Kidney (tissue), 14 donors: Measurements from ENCODE around the gene PAX5. TPM values are rescaled to one million over a fixed set of nuclear protein-coding genes. Genes with fewer than 3 reads are reported as not detected.
A peak's percentile ranks its signal among the peaks of the same experiment; 100 is the strongest.

ENCODE experiments used
- DNase-seq, 5 donors: peaks; one replicate each; pipeline ENCODE4 v3.0.0-alpha.2; 2013 to 2020
- FAIRE-seq: peaks from 2 replicates; lab custom pipeline; 2012; peaks lifted over from hg19 to GRCh38; lab: Jason Lieb, UNC
- H3K27ac ChIP-seq, 2 donors: one replicate each; pipeline ENCODE4 v1.7.0; 2013; ENCODE audit warnings: low read depth in 2 of 2, low read length in 2 of 2, inconsistent platforms in 1 of 2
- H3K27me3 ChIP-seq: one replicate; pipeline ENCODE4 v1.7.1; 2013; ENCODE audit warnings: low read length, inconsistent platforms; ENCODE audit not compliant: control insufficient read depth, insufficient read depth
- H3K36me3 ChIP-seq, 3 donors: one replicate each; pipeline versions ENCODE4 v1.7.0 to v1.7.1; 2013; ENCODE audit warnings: low read length in 3 of 3, control low read depth in 1 of 3, inconsistent platforms in 1 of 3; ENCODE audit not compliant: insufficient read depth in 3 of 3, control insufficient read depth in 2 of 3
- H3K4me1 ChIP-seq, 3 donors: one replicate each; pipeline versions ENCODE4 v1.7.0 to v1.7.1; 2013; ENCODE audit warnings: low read length in 3 of 3, inconsistent platforms in 1 of 3, low read depth in 1 of 3; ENCODE audit not compliant: control insufficient read depth in 2 of 3, insufficient read depth in 2 of 3
- H3K4me3 ChIP-seq, 3 donors: one replicate each; pipeline versions ENCODE4 v1.7.0 to v1.8.1; 2013; ENCODE audit warnings: low read length in 3 of 3, control low read depth in 1 of 3, inconsistent platforms in 1 of 3
- H3K9ac ChIP-seq, 3 donors: one replicate each; pipeline versions ENCODE4 v1.7.0 to v1.7.1; 2013; ENCODE audit warnings: low read length in 3 of 3, control low read depth in 1 of 3, inconsistent platforms in 1 of 3
- H3K9me3 ChIP-seq, 3 donors: one replicate each; pipeline versions ENCODE4 v1.7.0 to v1.7.1; 2013; ENCODE audit warnings: low read length in 3 of 3, control low read depth in 1 of 3, inconsistent platforms in 1 of 3; ENCODE audit not compliant: control insufficient read depth in 2 of 3, insufficient read depth in 1 of 3
- intact Hi-C: fragments of 100-400 bp; cut with DNase I; formaldehyde crosslinking; loops from one replicate; pipeline ENCODE4 v1.11.1; 2022
- polyA plus RNA-seq: library from polyadenylated mRNA; stranded (reverse); fragments of 350-450 nt; fragmentation: Illumina TruSeq; extraction: RNeasy Lipid Tissue Mini Kit (QIAGEN cat#74804); gene quantifications from one replicate; pipeline ENCODE4 v1.2.3, GENCODE V29; 2014; ENCODE audit warnings: low read depth, low replicate concordance; ENCODE audit not compliant: insufficient read depth
- total RNA-seq: library from RNA; stranded (reverse); fragmentation: NEBNext Ultra II Directional; extraction: Animal tissue kit (Norgen Biotek cat#: 25700); gene quantifications from one replicate; pipeline ENCODE4 v1.2.1, GENCODE V29; 2021
- TF ChIP-seq, protein P1 (sequence below): IDR thresholded peaks from 3 replicates; pipeline ENCODE4 v1.5.1; 2012; ENCODE audit warnings: mild to moderate bottlenecking, moderate library complexity, borderline replicate concordance; ENCODE audit not compliant: insufficient read depth; ENCODE audit errors: extremely low read depth
- donor health status: control.
- donor health status: control.
- donor health status: control.
- donor health status: control.
- donor health status: control.
- donor health status: DM: yes; HTN: yes; CAD: no.
- donor health status: Normal renal cell carcinoma (clear cell type).

PAX5 gene
- total and polyA plus RNA-seq, 2 donors from 2014 or later = 2.7 TPM; not detected in 1

DNA sequence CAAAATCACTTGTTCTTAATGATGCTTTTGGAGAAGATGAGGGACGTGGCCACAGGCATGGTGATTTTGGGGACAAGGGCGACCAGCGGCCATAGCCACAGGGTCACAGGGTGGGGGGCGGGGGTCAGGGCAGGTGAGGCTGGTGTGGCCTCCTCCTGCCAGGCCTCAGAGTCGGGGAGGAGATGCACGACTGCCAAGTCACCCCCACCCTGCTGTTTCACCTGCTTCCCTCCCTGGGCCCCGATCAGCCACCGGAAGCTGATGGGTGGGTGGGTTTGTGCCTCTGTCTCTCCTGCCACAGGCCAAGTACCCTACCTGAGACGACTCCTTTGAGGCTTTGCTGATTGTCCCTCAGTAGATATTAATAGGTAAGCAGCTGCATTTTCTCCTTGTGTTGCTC, 199.3 kb downstream of the PAX5 start:
- no peak overlapping the region for H3K9ac ChIP-seq
- H3K36me3 ChIP-seq = no peaks in the 10 kb centered on the region
- intact Hi-C loops = no loop called here
- no peak overlapping the region for H3K27ac ChIP-seq
- DNase-seq = peak in 2 of 5 donors; percentile 40 to 45
- no peaks in the 10 kb centered on the region for H3K9me3 ChIP-seq
- no peaks in the 10 kb centered on the region for H3K4me1 ChIP-seq
- H3K27me3 ChIP-seq = no peaks in the 10 kb centered on the region
- TF ChIP-seq, protein P1, sequence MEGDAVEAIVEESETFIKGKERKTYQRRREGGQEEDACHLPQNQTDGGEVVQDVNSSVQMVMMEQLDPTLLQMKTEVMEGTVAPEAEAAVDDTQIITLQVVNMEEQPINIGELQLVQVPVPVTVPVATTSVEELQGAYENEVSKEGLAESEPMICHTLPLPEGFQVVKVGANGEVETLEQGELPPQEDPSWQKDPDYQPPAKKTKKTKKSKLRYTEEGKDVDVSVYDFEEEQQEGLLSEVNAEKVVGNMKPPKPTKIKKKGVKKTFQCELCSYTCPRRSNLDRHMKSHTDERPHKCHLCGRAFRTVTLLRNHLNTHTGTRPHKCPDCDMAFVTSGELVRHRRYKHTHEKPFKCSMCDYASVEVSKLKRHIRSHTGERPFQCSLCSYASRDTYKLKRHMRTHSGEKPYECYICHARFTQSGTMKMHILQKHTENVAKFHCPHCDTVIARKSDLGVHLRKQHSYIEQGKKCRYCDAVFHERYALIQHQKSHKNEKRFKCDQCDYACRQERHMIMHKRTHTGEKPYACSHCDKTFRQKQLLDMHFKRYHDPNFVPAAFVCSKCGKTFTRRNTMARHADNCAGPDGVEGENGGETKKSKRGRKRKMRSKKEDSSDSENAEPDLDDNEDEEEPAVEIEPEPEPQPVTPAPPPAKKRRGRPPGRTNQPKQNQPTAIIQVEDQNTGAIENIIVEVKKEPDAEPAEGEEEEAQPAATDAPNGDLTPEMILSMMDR = no peak
- no peak for FAIRE-seq
- no peak overlapping the region for H3K4me3 ChIP-seq

DNA sequence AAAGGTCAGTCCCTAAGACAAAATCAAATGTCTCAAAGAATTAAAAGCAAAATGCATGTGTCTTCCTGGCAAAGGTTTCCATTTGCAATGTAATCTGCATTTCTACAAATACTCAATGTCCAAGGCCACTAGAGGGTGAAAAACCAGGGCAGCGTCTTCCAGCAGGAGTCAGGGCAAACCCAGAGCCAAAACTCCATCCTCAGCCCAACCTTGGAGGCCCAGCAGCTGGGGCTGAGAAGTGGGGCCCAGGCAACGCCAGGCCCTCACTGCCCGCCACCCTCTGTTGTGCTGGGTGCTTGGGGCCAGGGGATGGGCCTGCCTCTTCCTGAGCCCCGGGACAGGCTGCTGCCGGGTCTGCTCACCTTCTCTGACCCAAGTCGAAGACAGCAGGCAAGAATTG, 200.1 kb downstream of the PAX5 start:
- Histone ChIP-seq H3K9me3 (no peaks in the 10 kb centered on the region), H3K4me3 (no peak overlapping the region), H3K36me3 (no peaks in the 10 kb centered on the region), H3K9ac (no peak overlapping the region), H3K27me3 (no peaks in the 10 kb centered on the region), H3K27ac (no peak overlapping the region), H3K4me1 (no peaks in the 10 kb centered on the region)
- intact Hi-C loops = no loop called here
- DNase-seq (peak in 2 of 5 donors; percentile 36 to 39), FAIRE-seq (no peak)
- TF ChIP-seq, protein P1 = no peak

DNA sequence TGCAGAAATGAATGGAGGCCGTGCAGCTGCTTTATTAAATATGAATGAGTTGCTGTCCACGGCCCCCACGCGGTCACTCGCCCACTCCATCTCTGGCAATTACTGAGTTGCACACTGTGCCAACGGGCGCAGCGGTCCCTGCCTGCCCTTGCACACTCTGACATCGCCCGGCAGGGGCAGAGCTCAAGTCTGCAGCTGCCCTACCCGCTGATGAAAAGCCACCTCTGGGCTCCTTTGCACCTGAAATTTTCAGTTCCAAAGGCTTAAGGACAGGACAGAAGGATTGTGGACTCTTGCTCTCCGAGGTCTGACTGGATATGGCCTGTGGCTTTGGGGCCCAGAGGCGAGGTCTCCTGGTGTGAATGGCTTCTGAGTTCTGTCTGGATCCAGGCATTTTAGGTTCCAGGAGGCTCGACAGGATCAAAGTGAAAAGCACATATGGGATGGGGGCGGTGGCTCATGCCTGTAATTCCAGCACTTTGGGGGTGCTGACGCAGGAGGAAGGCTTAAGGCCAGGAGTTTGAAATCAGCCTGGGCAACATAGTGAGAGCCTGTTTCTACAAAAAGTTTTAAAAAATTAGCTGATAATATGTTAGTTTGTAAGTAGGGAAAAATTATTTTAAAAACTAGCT, 201.8 kb downstream of the PAX5 start:
- no peak overlapping the region for H3K9ac ChIP-seq
- no peaks in the 10 kb centered on the region for H3K36me3 ChIP-seq
- DNase-seq (peak in 3 of 5 donors; percentile 33 to 52 (median 40)), FAIRE-seq (no peak)
- no peaks in the 10 kb centered on the region for H3K9me3 ChIP-seq
- intact Hi-C loops = no loop called here
- no peak overlapping the region for H3K4me3 ChIP-seq
- TF ChIP-seq, protein P1 = no peak
- H3K4me1 ChIP-seq = no peaks in the 10 kb centered on the region
- no peaks in the 10 kb centered on the region for H3K27me3 ChIP-seq
- H3K27ac ChIP-seq = no peak overlapping the region
